Upper lobe of left lung (tissue), 6 donors: ENCODE data around the gene MAML1. TPM values are rescaled to one million over a fixed set of nuclear protein-coding genes. Genes with fewer than 3 reads are reported as not detected.

Source experiments
- ATAC-seq, 2 donors: fragments of 200-7000 bp; cut with Tn5 transposase; one replicate each; pipeline ENCODE4 v1.9.1; 2022; ENCODE audit warnings: mild to moderate bottlenecking in 2 of 2, moderate library complexity in 2 of 2; ENCODE audit not compliant: low FRiP score in 2 of 2
- DNase-seq, 2 donors: peaks; one replicate each; pipeline ENCODE4 v3.0.0-alpha.2; 2019 to 2020
- H3K27ac ChIP-seq, 4 donors: fragments of 200-600 bp; sonication (generic); one replicate each; pipeline ENCODE4 v1.5.1; 2016 to 2019
- H3K27me3 ChIP-seq, 4 donors: fragments of 200-600 bp; sonication (generic); one replicate each; pipeline ENCODE4 v1.5.1; 2017 to 2019
- H3K36me3 ChIP-seq, 4 donors: fragments of 200-600 bp; sonication (generic); one replicate each; pipeline ENCODE4 v1.5.1; 2016 to 2019
- H3K4me1 ChIP-seq, 4 donors: fragments of 200-600 bp; sonication (generic); one replicate each; pipeline ENCODE4 v1.5.1; 2018 to 2019
- H3K4me3 ChIP-seq, 4 donors: fragments of 200-600 bp; sonication (generic); one replicate each; pipeline ENCODE4 v1.5.1; 2017 to 2019; ENCODE audit warnings: mild to moderate bottlenecking in 2 of 4, moderate library complexity in 1 of 4
- H3K9me3 ChIP-seq, 4 donors: fragments of 200-600 bp; sonication (generic); one replicate each; pipeline ENCODE4 v1.5.1; 2018 to 2019
- EP300 ChIP-seq, 4 donors: sonication (generic); formaldehyde crosslinking; IDR thresholded peaks; one replicate each; pipeline ENCODE4 v1.5.1; 2017; ENCODE audit warnings: antibody characterized with exemption in 4 of 4, control low read depth in 2 of 4
- POLR2A ChIP-seq, 4 donors: fragments of 450-650 bp; IDR thresholded peaks; one replicate each; pipeline ENCODE4 v1.5.1; 2016 to 2017; ENCODE audit warnings: antibody characterized with exemption in 4 of 4, mild to moderate bottlenecking in 2 of 4
- POLR2AphosphoS5 ChIP-seq, 2 donors: sonication (generic); formaldehyde crosslinking; IDR thresholded peaks; one replicate each; pipeline ENCODE4 v1.5.1; 2017; ENCODE audit warnings: antibody characterized with exemption in 2 of 2
- WGBS, 2 donors: methylation state at CpG; one replicate each; pipeline ENCODE4 v1.1.5; 2017 to 2018; 5-methylcytosine and 5-hydroxymethylcytosine counted together
- total RNA-seq, 6 donors: library from RNA; depleted of rRNA in 4 of 6; stranded (reverse); fragments of >200 nt in 4 of 6; gene quantifications; one replicate each; pipeline versions ENCODE4 v1.1.0 to v1.2.1, GENCODE V29; 2016 to 2021
- TF ChIP-seq, protein P1 (sequence below), 6 experiments: fragments of 450-650 bp in 4 of 6; fragments of 200-600 bp in 2 of 6; sonication (generic) in 2 of 6; IDR thresholded peaks; one replicate each; pipeline ENCODE4 v1.5.1; 2016 to 2019; ENCODE audit warnings: antibody characterized with exemption in 6 of 6
- donor health status: DM: no; HTN: no; CAD: no; lungs with moderate emphysema.
- donor health status: DM: no; HTN: yes; CAD: no; lungs with severe emphysema.

The MAML1 gene
- total RNA-seq, 6 donors from 2014 or later: 22.5 to 59.7 (median 26.7) TPM

DNA sequence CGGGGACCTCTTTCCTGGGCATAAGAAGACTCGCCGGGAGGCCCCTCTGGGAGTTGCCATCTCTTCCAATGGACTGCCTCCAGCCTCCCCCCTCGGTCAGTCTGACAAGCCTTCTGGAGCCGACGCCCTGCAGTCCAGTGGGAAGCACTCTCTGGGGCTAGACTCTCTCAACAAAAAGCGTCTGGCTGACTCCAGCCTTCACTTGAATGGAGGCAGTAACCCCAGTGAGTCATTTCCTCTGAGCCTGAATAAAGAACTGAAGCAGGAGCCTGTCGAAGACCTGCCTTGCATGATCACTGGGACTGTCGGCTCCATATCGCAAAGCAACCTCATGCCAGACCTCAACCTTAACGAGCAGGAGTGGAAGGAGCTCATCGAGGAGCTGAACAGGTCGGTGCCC is 32.8 kb downstream of the MAML1 start:
- Histone ChIP-seq H3K27ac (peak overlapping the region; percentile 15 to 77 (median 52)), H3K9me3 (no peaks in the 10 kb centered on the region), H3K27me3 (no peaks in the 10 kb centered on the region), H3K4me3 (no peak overlapping the region), H3K4me1 (peaks cover 47 to 63% (median 55%) of the 10 kb centered on the region in 4 donors), H3K36me3 (peaks cover 22 to 49% (median 34%) of the 10 kb centered on the region in 4 donors)
- DNase-seq (no peak), ATAC-seq (peak in 1 of 2 donors; percentile 83)
- 49 to 59% methylated on average over 10 to 13 of the region's 13 CpGs for WGBS, 2 donors
- TF ChIP-seq POLR2A (IDR thresholded peaks at IDR 0.05): no peak
- TF ChIP-seq, protein P1, sequence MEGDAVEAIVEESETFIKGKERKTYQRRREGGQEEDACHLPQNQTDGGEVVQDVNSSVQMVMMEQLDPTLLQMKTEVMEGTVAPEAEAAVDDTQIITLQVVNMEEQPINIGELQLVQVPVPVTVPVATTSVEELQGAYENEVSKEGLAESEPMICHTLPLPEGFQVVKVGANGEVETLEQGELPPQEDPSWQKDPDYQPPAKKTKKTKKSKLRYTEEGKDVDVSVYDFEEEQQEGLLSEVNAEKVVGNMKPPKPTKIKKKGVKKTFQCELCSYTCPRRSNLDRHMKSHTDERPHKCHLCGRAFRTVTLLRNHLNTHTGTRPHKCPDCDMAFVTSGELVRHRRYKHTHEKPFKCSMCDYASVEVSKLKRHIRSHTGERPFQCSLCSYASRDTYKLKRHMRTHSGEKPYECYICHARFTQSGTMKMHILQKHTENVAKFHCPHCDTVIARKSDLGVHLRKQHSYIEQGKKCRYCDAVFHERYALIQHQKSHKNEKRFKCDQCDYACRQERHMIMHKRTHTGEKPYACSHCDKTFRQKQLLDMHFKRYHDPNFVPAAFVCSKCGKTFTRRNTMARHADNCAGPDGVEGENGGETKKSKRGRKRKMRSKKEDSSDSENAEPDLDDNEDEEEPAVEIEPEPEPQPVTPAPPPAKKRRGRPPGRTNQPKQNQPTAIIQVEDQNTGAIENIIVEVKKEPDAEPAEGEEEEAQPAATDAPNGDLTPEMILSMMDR (IDR thresholded peaks at IDR 0.05): no peak
- no peak for TF ChIP-seq POLR2AphosphoS5 (IDR thresholded peaks at IDR 0.05)
- no peak for TF ChIP-seq EP300 (IDR thresholded peaks at IDR 0.05)

DNA sequence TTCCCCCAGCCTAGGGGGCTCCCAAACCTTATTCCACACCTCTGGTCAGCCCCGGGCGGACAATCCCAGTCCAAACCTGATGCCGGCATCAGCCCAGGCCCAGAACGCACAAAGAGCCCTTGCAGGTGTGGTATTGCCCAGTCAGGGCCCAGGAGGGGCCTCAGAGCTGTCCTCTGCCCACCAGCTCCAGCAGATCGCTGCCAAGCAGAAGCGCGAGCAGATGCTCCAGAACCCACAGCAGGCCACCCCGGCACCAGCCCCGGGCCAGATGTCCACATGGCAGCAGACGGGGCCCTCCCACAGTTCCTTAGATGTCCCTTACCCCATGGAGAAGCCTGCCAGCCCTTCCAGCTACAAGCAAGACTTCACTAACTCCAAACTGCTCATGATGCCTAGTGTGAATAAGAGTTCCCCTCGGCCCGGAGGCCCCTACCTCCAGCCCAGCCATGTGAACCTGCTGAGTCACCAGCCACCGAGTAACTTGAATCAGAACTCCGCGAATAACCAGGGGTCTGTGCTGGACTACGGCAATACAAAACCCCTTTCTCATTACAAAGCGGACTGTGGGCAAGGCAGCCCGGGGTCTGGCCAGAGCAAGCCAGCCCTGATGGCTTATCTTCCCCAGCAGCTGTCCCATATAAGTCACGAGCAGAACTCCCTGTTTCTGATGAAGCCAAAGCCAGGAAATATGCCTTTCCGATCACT is 33.6 kb downstream of the MAML1 start:
- no peaks in the 10 kb centered on the region for H3K27me3 ChIP-seq
- WGBS, 2 donors: 87 to 96% methylated on average over 10 to 20 of the region's 20 CpGs
- TF ChIP-seq, protein P1 (IDR thresholded peaks at IDR 0.05): no peak
- no peak for TF ChIP-seq POLR2A (IDR thresholded peaks at IDR 0.05)
- no peak for TF ChIP-seq EP300 (IDR thresholded peaks at IDR 0.05)
- TF ChIP-seq POLR2AphosphoS5 (IDR thresholded peaks at IDR 0.05): no peak
- ATAC-seq (no peak), DNase-seq (peak in 1 of 2 donors; percentile 70)
- H3K36me3 ChIP-seq: peaks cover 26 to 57% (median 42%) of the 10 kb centered on the region in 4 donors
- no peaks in the 10 kb centered on the region for H3K9me3 ChIP-seq
- H3K27ac ChIP-seq: peak overlapping the region; percentile 15 to 77 (median 52)
- peaks cover 46 to 59% (median 55%) of the 10 kb centered on the region in 4 donors for H3K4me1 ChIP-seq
- no peak overlapping the region for H3K4me3 ChIP-seq

DNA sequence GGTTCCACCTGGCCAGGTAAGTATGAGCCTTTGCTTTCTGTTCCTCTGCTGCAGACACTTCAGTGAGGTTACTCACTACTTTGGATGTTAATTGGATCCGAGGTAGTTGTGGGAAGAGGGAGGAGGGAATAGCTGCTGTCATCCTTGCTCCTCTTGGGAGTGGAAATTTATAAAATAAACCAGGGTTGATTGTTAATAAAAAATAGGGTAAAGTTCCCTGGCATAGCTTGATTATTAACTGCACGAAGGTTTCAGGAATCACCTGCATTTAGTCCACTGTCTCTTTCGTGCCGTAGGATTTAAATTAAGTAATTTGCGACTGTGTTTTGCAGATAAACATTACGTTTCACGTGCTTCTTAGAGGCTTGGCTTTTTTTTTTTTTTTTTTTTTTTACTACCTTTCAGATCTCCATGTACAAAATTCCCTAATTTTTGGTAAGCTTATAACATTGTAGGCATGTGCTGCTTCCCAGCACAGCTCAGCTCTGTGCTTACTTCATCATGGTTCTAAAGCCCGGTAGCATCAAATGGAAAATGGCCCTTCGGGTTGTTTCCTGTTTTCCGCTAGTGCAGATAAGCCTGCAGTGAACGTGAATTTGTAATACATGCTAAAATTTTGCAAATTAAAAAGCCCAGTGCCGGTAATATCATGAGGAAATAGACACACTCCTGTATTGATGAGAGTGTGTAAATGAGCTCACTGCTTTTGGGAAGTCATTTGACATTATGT is 34.3 kb downstream of the MAML1 start:
- Histone ChIP-seq H3K27ac (peak overlapping the region in 2 of 4 donors; percentile 15 to 77), H3K27me3 (no peaks in the 10 kb centered on the region), H3K4me1 (peaks cover 44 to 52% (median 48%) of the 10 kb centered on the region in 4 donors), H3K36me3 (peaks cover 32 to 64% (median 49%) of the 10 kb centered on the region in 4 donors), H3K9me3 (no peaks in the 10 kb centered on the region), H3K4me3 (no peak overlapping the region)
- no peak for DNase-seq
- WGBS, 2 donors: 61 to 67% methylated on average over 12 of the region's 12 CpGs
- TF ChIP-seq EP300 (IDR thresholded peaks at IDR 0.05): no peak
- no peak for TF ChIP-seq POLR2AphosphoS5 (IDR thresholded peaks at IDR 0.05)
- no peak for ATAC-seq

DNA sequence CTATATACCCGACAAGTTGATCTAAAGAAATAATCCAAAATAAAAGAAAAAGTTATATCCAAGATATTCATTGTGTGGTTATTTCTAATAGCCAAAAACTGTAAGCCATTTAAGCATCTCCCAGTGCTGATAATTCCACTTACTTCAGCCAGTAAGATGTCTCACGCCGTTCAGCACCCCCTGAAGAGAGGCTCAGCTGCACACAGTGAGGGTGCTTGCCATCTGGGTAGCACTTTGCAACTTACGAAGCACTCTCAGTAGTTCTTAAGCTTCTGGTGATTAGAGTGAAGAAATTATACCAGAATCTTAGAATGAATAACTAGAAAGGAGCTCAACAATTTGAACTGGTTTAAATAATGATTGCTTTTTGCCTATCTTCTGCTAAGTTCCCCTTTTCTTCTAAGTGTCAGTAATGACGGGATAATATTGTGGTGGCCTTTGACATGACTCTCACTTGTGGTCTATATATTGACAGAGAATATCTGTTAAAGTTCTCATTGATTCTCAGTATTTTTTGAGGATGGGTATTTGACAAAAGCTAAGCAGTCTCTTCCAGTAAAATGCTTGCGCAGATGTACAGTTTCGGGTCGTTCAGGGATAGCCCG is 35.0 kb downstream of the MAML1 start:
- no peaks in the 10 kb centered on the region for H3K27me3 ChIP-seq
- no peaks in the 10 kb centered on the region for H3K9me3 ChIP-seq
- peaks cover 32 to 71% (median 56%) of the 10 kb centered on the region in 4 donors for H3K36me3 ChIP-seq
- ATAC-seq: no peak
- H3K4me3 ChIP-seq: no peak overlapping the region
- TF ChIP-seq, protein P1 (IDR thresholded peaks at IDR 0.05): no peak
- no peak for TF ChIP-seq POLR2AphosphoS5 (IDR thresholded peaks at IDR 0.05)
- WGBS, 2 donors: 89 to 90% methylated on average over 9 of the region's 9 CpGs
- no peak for DNase-seq
- peaks cover 36 to 45% (median 41%) of the 10 kb centered on the region in 4 donors for H3K4me1 ChIP-seq
- H3K27ac ChIP-seq: no peak overlapping the region
